Kidney epithelial cell (primary cell): ENCODE measurements around the gene ZDHHC14. TPM values are rescaled to one million over a fixed set of nuclear protein-coding genes. Genes with fewer than 3 reads are reported as not detected.
"Not testable (repeated sequence)": the region's sequence is repeated elsewhere in the genome, so short reads cannot be mapped to it uniquely, and the experiment has no call there.

Experiments used
- DNase-seq: peaks from one replicate; pipeline ENCODE4 v3.0.0-alpha.2; 2010; ENCODE audit warnings: low read depth
- H3K27me3 ChIP-seq: 2 replicates; pipeline ENCODE4 v1.6.0; 2011; ENCODE audit warnings: low read length; ENCODE audit not compliant: control insufficient read depth, insufficient read depth
- H3K36me3 ChIP-seq: 2 replicates; pipeline ENCODE4 v1.5.1; 2011; ENCODE audit warnings: low read length; ENCODE audit not compliant: control insufficient read depth, insufficient read depth
- H3K4me3 ChIP-seq: 2 replicates; pipeline ENCODE4 v1.5.1; 2011; ENCODE audit warnings: low read depth, mild to moderate bottlenecking, control low read depth, low read length
- total RNA-seq: library from RNA; depleted of rRNA; stranded (reverse); fragments of >200 nt; gene quantifications from 2 replicates; pipeline ENCODE4 v1.2.3, GENCODE V29; 2015
- TF ChIP-seq, protein P1 (sequence below): IDR thresholded peaks from 2 replicates; pipeline ENCODE4 v1.5.1; 2011; ENCODE audit warnings: mild to moderate bottlenecking, moderate library complexity, low read length, control low read depth, inconsistent platforms; ENCODE audit not compliant: insufficient read depth, poor library complexity, severe bottlenecking

Gene ZDHHC14
- total RNA-seq, 1 donor from 2014 or later: 9.7 TPM

DNA sequence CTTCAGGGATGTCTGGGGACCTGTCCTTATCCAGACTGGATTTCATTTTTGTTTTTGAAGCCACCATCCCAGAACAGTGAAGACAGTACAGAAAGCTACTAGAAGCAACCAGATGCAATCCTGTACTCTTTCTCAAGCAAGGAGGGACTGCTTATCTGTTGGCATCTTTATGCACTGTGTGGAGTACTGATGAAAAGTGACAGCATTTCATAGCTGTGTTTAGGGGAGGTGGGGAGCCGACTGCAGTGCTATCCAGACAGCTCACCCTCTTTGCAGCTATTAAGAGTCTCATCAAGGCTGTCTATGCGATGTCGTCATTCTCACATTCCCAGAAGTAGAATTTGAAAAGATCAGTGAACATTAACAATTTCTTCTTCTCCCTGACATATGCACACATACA lies 5.5 kb downstream of the ZDHHC14 start:
- TF ChIP-seq, protein P1, sequence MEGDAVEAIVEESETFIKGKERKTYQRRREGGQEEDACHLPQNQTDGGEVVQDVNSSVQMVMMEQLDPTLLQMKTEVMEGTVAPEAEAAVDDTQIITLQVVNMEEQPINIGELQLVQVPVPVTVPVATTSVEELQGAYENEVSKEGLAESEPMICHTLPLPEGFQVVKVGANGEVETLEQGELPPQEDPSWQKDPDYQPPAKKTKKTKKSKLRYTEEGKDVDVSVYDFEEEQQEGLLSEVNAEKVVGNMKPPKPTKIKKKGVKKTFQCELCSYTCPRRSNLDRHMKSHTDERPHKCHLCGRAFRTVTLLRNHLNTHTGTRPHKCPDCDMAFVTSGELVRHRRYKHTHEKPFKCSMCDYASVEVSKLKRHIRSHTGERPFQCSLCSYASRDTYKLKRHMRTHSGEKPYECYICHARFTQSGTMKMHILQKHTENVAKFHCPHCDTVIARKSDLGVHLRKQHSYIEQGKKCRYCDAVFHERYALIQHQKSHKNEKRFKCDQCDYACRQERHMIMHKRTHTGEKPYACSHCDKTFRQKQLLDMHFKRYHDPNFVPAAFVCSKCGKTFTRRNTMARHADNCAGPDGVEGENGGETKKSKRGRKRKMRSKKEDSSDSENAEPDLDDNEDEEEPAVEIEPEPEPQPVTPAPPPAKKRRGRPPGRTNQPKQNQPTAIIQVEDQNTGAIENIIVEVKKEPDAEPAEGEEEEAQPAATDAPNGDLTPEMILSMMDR: no peak
- H3K27me3 ChIP-seq: no peaks in the 10 kb centered on the region

DNA sequence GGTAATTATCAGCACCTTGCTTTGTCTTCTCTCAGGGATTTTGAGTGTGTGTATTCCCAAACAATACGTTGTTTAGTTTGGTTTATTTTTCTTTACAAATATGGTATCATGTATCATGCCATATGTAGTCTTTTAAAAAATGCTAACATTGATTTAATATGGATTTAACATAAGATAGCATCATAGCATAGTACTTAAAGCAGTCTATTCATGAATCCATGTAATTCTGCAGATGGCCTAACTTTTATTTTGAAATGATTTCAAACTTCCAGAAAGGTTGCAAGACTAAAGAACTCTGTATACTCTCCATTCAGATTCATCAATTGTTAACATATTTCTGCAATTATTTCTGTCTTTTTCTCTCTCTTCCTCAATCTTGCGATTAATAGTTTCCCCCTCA lies 7.9 kb downstream of the ZDHHC14 start:
- TF ChIP-seq, protein P1: no peak
- H3K36me3 ChIP-seq: no peaks in the 10 kb centered on the region
- H3K27me3 ChIP-seq: no peaks in the 10 kb centered on the region
- no peak for DNase-seq
- no peak overlapping the region for H3K4me3 ChIP-seq

More for the DNA sequence above, 5.5 kb downstream of the ZDHHC14 start:
- no peaks in the 10 kb centered on the region for H3K36me3 ChIP-seq
- no peak overlapping the region for H3K4me3 ChIP-seq
- DNase-seq: no peak

DNA sequence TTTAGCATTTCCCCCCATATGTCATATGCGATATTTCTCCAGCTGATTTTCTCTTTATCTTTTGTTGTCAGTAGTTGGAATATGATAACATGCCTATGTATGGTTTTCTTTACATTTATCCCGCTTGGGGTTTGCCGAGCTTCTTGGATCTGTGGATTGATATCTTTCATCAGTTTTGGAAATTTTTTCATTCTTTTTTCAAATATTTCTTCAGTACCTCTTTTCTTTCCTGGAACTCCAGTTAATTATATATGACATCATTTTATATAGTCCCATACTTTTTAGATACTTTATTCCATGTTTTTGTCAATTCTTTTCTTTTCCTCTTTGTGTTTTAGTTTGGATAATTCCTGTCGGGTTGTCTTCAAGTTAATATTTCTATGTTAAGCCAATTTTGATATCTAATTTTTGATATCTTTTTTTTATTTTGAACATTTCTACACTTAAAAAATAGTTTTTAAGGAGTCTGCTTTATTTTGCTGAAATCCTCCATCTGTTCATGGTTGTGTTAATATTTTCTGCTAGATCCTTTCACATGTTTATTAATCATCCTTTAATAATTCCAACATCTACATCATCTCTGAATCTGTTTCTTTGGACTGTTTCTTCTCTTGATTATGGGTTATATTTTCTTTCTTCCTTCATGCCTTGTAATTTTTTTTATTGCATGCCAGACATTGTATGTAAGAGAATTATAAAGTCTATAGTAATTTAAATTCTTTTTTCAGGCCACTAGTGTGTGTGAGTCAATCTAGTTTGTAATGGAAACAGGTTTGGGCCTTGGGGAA lies 9.5 kb downstream of the ZDHHC14 start:
- Histone ChIP-seq H3K36me3 (no peaks in the 10 kb centered on the region), H3K4me3 (no peak overlapping the region), H3K27me3 (no peaks in the 10 kb centered on the region)
- TF ChIP-seq, protein P1: no peak
- DNase-seq: no peak

DNA sequence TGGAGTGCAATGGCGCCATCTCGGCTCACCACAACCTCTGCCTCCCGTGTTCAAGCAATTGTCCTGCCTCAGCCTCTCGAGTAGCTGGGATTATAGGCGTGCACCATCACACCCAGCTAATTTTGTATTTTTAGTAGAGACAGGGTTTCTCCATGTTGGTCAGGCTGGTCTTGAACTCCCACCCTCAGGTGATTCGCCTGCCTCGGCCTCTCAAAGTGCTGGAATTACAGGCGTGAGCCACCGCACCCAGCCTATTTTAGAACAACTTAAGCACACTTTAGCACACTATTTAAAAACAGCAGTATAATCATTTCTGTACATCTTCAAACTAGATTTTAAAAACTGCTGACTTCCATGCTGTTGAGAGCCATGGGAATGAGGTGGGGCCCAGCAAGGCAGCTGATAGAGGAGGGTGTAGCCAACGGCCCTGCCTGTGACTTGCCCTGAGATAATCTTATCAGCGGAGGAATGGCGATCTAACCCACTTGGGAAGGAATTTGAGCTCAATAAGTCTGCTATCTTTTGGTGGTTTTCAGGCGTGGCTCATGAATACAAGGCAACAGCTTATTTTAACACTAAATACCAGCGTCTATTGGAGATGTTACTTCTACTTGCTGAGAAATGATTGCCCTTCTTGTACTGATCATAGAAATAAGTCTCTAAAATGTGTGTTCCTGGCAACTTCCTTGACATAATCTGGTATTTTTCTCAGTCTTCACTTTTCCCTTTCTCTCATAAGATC lies 12.1 kb downstream of the ZDHHC14 start:
- Histone ChIP-seq H3K36me3 (no peaks in the 10 kb centered on the region), H3K27me3 (no peaks in the 10 kb centered on the region), H3K4me3 (no peak overlapping the region)
- TF ChIP-seq, protein P1: no peak
- no peak for DNase-seq

DNA sequence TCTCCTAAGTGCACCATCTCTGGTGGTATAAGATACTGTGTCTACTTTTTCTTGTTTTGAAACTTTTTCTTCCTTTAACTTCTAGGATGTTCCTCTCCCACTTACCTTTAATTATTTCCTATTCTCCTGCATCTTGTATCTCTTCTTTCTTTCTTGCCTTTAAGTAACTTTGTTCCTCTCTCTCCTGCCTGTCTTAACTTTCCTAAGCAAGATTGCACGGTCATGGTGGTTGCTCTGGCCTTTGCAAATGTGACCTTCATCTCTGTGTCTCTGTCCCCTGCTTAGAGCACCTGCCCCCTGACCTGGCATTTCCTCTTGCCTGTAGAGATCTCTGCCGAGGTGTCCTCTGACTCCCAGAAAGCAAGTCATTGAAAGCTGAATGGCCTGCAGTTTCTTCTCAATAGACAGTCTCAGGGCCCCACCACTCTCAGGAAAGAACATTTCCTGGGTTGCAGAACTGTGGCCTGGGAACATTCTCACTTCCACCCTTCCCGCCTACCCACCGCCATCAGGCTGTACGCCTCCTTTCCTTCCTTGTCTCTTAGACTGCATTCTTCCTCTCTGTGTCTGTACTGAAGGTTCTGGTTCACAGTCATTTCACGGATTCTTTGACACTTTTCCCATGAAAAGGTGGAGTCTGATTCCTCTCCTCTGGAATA lies 12.8 kb downstream of the ZDHHC14 start:
- TF ChIP-seq, protein P1: no peak
- H3K36me3 ChIP-seq: no peaks in the 10 kb centered on the region
- DNase-seq: no peak
- no peaks in the 10 kb centered on the region for H3K27me3 ChIP-seq
- no peak overlapping the region for H3K4me3 ChIP-seq

DNA sequence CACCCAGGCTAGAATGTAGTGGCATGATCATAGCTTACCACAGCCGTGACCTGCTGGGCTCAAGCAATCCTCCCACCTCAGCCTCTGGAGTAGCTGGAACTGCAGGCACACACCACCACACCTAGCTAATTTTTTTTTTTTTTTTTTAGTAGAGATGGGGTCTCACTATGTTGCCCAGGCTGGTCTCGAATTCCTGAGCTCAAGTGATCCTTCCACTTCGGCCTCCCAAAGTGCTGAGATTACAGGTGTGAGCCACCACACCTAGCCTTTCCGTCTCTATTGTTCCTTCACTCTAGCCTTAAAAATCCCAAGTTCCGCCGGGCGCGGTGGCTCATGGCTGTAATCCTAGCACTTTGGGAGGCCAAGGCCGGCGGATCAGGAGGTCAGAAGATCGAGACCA lies 14.2 kb downstream of the ZDHHC14 start:
- H3K36me3 ChIP-seq, H3K27me3 ChIP-seq, H3K4me3 ChIP-seq, DNase-seq: not testable (repeated sequence)
